GM21737 (cell line): ENCODE data around the gene PRSS35.
"Not testable (repeated sequence)": the region's sequence is repeated elsewhere in the genome, so short reads cannot be mapped to it uniquely, and the experiment has no call there.

ENCODE experiments used
- ATAC-seq: cut with Tn5 transposase; IDR thresholded peaks from one replicate; pipeline ENCODE4 v1.9.1; 2021; ENCODE audit warnings: mild to moderate bottlenecking, moderate library complexity; ENCODE audit not compliant: unreplicated experiment

Gene PRSS35

GRCh38 chr6:83514866-83515466, 2.6 kb downstream of the PRSS35 start:
- ATAC-seq = no peak

- no peak for ATAC-seq
Observed at GRCh38 chr6:83517500-83517899, 5.2 kb downstream of the PRSS35 start.

- ATAC-seq = no peak
Observed at GRCh38 chr6:83518816-83519480, 6.6 kb downstream of the PRSS35 start.

GRCh38 chr6:83536034-83536646, 23.8 kb downstream of the PRSS35 start:
- ATAC-seq = no peak

- ATAC-seq = no peak
Observed at GRCh38 chr6:83536647-83537589, 24.6 kb downstream of the PRSS35 start.

GRCh38 chr6:83539678-83540077, 27.3 kb downstream of the PRSS35 start:
- no peak for ATAC-seq

- ATAC-seq = no peak
Observed at GRCh38 chr6:83546636-83547035, 34.3 kb downstream of the PRSS35 start.

GRCh38 chr6:83550482-83550881, 38.1 kb downstream of the PRSS35 start:
- not testable (repeated sequence) for ATAC-seq

GRCh38 chr6:83551748-83552147, 39.4 kb downstream of the PRSS35 start:
- ATAC-seq = not testable (repeated sequence)

- no peak for ATAC-seq
Observed at GRCh38 chr6:83556871-83557270, 44.5 kb downstream of the PRSS35 start.

- ATAC-seq = no peak
Observed at GRCh38 chr6:83558975-83559374, 46.6 kb downstream of the PRSS35 start.

- not testable (repeated sequence) for ATAC-seq
Observed at GRCh38 chr6:83571663-83572185, 59.4 kb downstream of the PRSS35 start.

- no peak for ATAC-seq
Observed at GRCh38 chr6:83574783-83575182, 62.4 kb downstream of the PRSS35 start.
